Pancreas (tissue), 10 donors: ENCODE measurements around the gene KCNK2. TPM values are rescaled to one million over a fixed set of nuclear protein-coding genes. Genes with fewer than 3 reads are reported as not detected.

Experiments used
- ATAC-seq, 4 donors: fragments of 200-7000 bp; cut with Tn5 transposase; one replicate each; pipeline versions ENCODE4 v1.8.0 to v1.9.1; 2020; ENCODE audit warnings: mild to moderate bottlenecking in 4 of 4, moderate library complexity in 4 of 4
- DNase-seq, 6 donors: peaks; one replicate each; pipeline ENCODE4 v3.0.0-alpha.2; 2020
- FAIRE-seq: peaks from 2 replicates; lab custom pipeline; 2012; peaks lifted over from hg19 to GRCh38; lab: Jason Lieb, UNC
- H3K27ac ChIP-seq, 4 donors: fragments of 200-600 bp; sonication (generic); 1 replicate in 3 of 4; 2 replicates in 1 of 4; pipeline versions ENCODE4 v1.5.0 to v1.8.0; 2020
- H3K27me3 ChIP-seq, 4 donors: fragments of 200-600 bp; one replicate each; pipeline ENCODE4 v1.8.0; 2021
- H3K36me3 ChIP-seq, 3 donors: fragments of 200-600 bp; sonication (generic) in 1 of 3; one replicate each; pipeline versions ENCODE4 v1.5.0 to v1.8.0; 2020 to 2021
- H3K4me1 ChIP-seq, 3 donors: fragments of 200-600 bp; one replicate each; pipeline ENCODE4 v1.8.0; 2021
- H3K4me3 ChIP-seq, 4 donors: fragments of 200-600 bp; sonication (generic) in 2 of 4; one replicate each; pipeline versions ENCODE4 v1.5.0 to v1.8.0; 2020 to 2021
- H3K9me3 ChIP-seq, 4 donors: fragments of 200-600 bp; one replicate each; pipeline ENCODE4 v1.8.0; 2021
- CTCF ChIP-seq, 4 donors: fragments of 200-600 bp; sonication (generic) in 3 of 4; IDR thresholded peaks; one replicate each; pipeline versions ENCODE4 v1.5.0 to v1.8.0; 2021; ENCODE audit warnings: antibody characterized with exemption in 4 of 4
- whole genome bisulfite sequencing, 2 donors: extraction: QIAGEN DNeasy Blood & Tissue Kit; methylation state at CpG; one replicate each; pipeline ENCODE4 v1.1.7; 2013; 5-methylcytosine and 5-hydroxymethylcytosine counted together
- intact Hi-C, 3 donors: fragments of 100-400 bp; cut with DNase I; formaldehyde crosslinking; loops; one replicate each; pipeline versions ENCODE4 v1.11.1 to v1.14.2; 2022
- polyA plus RNA-seq, 2 donors: library from polyadenylated mRNA; stranded (reverse); fragments of 200-250 nt; gene quantifications; one replicate each; pipeline ENCODE4 v1.2.3, GENCODE V29; 2013
- total RNA-seq, 6 donors: library from RNA; stranded (reverse); fragmentation: NEBNext Ultra II Directional in 4 of 6; extraction: Animal tissue kit (Norgen Biotek cat#: 25700) in 4 of 6; gene quantifications; one replicate each; pipeline versions ENCODE4 v1.2.1 to v1.2.4, GENCODE V29; 2021 to 2023
- donor health status: healthy with polysubstance abuse.
- donor health status: DM: no; HTN: no; CAD: no; lungs with moderate emphysema.
- donor health status: DM: no; HTN: no; CAD: no.
- donor health status: control.
- donor health status: control.
- donor health status: Bipolar disorder and iron deficiency.
- donor health status: DM: yes; HTN: yes; CAD: no.
- donor health status: DM: no; HTN: no; CAD: no.
- donor health status: DM: no; HTN: no; CAD: no.
- donor health status: DM: yes; HTN: yes; CAD: no.

KCNK2 gene
- total and polyA plus RNA-seq, 8 donors, result 0.12 to 2.4 (median 0.57) TPM

GRCh38 chr1:215285013-215285800 is 202.7 kb downstream of the KCNK2 start:
- no peak for FAIRE-seq
- no peak for TF ChIP-seq CTCF (IDR thresholded peaks at IDR 0.05)

More at GRCh38 chr1:215285013-215285800, 202.7 kb downstream of the KCNK2 start:
- ATAC-seq (no peak), DNase-seq (no peak)
- H3K4me1 ChIP-seq, result no peaks in the 10 kb centered on the region
- no peaks in the 10 kb centered on the region for H3K36me3 ChIP-seq
- no peak overlapping the region for H3K27ac ChIP-seq
- H3K4me3 ChIP-seq, result no peak overlapping the region
- H3K9me3 ChIP-seq, result no peaks in the 10 kb centered on the region
- WGBS, 2 donors, result 69 to 70% methylated on average over 3 of the region's 3 CpGs
- no peaks in the 10 kb centered on the region for H3K27me3 ChIP-seq
- intact Hi-C loops, result no loop called here
